ENCODE data around the gene AMMECR1.
"Not testable (repeated sequence)": the region's sequence is repeated elsewhere in the genome, so short reads cannot be mapped to it uniquely, and the experiment has no call there.

Gene AMMECR1

DNA sequence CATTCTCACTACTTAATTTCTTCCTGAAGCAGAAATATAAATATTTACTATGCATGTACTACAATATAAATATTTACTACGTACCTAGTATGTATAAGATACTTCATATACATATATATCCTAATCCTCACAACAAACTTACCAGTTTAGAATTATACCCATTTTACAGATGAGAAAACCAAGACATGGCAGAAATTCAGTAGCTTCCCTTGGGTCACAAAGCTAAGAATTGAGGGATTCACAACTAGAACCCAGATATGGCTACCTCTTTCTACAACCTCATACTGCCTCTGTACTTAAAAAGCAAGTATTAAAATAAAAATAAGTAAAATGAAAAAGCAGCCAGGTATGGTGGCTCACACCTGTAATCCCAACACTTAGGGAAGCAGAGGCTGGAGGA, 65.9 kb downstream of the AMMECR1 start:
- no peak for DNase-seq

DNA sequence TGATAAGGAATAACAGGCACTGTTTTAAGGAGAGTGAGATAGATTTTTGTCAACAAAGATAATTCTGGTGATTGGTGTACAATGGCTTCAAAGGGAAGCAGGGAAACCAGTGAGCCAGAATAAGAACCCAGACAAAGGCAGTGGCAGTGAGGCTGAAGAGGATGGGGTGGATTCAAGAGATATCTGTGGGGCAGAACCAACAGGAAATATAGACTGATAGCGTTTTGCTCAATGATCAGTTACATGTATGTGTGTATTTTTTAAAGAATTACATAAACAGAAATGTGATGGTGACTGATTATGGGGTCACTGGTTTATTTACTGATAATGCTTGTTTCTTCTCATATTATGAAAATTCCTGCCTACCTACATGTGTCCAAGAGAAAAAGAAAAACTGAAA, 66.4 kb downstream of the AMMECR1 start:
- DNase-seq: no peak

DNA sequence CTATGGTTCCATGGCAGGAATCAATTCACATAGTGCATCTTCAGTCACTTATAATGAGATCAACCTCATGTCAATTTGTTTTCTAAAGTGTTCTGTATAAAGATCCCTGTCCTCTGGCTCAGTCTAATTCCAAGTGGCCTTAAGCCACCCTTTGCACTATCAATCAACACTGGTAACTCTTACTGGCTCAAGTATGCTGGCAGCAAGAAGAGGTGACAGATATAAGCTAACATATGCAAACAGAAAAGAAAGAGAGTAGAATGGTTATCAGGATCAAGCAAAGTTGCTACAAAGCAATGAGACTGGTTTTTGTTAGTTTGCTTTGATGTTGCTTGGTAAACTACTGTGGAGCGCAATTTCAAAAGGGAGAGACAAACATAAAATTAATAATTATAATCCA, 67.0 kb downstream of the AMMECR1 start:
- DNase-seq: no peak

DNA sequence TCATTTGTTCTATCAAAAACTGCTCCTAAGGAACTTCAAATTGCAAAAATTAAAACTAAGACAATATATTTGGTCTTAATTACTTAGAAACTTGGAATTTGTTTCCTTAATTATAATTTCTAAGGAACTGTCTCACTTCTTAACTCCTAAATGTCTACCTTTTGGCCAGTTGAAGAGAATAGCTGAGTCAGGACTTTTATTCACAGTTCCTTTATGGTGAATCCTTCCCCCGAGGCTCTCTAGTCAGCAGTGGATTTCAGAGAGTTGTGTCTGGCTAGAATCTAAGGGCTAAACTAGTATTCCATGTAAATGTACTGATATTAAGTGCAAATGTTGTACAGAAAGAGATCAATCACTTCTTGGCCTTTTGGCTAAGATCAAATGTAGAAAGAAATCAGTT, 69.3 kb downstream of the AMMECR1 start:
- no peak for DNase-seq

DNA sequence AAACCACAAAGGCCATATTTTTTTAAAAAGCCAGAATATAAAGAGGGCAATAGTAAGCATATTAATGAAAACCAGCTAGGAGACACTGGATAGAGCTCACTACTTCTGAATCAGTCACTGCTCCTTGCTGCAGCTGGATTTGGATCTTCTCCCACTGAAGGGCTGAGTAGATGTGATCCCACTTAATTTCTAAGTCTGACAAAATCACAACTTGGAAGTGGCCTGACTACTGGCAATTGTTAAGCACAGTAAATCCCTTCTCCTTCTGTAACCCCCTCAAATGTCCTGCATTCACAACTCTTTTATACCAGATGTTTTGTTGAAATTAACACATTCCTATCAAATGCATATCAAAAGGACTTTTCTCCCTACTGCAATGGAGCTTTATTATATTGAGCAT, 72.9 kb downstream of the AMMECR1 start:
- no peak for DNase-seq

DNA sequence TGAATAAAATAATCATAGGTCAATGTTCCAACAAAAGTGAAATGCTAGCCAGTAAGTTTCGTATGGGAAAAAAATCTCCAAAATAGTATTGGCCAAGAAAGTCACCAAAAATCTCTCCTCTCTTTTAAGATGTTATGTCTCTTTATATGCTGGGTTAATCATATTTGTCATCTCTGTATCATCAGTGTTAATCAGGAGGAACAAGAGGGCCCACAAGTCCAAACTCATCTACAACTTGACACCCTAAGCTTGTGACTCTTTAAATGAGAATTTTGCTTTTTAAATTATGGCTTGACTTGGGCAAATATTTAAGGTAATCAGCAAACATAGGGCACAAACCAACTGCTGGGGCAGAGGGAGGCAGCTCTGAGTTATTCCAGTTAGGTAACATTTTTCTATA, 75.5 kb downstream of the AMMECR1 start:
- no peak for DNase-seq

DNA sequence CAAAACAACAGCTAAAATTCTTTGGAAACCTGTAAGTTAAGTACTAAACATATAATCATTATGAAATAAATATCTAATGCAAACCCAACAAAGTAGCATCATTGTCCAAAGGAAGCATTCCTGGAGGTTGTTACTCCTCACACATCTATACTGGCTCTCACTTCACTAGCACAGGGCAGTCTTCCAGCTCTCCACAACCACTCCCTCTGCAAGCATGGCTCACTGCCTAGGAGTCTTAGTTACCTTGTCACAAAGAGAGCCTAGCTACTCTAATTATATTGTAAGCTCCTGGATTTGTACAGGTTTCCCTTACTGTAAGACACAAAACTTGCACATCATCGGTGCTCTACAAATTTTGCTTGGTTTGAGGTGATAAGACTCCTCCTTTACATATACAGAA, 76.1 kb downstream of the AMMECR1 start:
- no peak for DNase-seq

DNA sequence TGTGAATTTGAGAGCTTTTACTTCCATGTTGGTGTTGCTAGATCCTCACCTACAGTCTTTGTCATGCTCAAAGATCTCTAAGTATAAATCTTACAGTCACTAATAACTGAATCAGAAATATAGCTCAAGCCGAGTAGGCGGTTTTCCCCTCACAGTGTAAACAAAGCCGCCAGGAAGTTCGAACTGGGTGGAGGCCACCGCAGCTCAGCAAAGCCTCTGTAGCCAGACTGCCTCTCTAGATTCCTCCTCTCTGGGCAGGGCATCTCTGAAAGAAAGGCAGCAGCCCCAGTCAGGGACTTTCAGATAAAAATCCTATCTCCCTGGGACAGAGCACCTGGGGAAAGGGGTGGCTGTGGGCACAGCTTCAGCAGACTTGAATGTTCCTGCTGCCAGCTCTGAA, 79.6 kb downstream of the AMMECR1 start:
- not testable (repeated sequence) for DNase-seq

DNA sequence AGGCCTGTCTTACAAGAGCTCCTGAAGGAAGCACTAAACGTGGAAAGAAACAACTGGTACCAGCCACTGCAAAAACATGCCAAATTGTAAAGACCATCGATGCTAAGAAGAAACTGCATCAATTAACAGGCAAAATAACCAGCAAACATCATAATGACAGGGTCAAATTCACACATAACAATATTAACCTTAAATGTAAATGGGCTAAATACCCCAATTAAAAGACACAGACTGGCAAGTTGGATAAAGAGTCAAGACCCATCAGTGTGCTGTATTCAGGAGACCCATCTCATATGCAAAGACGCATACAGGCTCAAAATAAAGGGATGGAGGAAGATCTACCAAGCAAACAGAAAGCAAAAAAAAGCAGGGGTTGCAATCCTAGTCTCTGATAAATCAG, 86.4 kb downstream of the AMMECR1 start:
- DNase-seq: not testable (repeated sequence)

DNA sequence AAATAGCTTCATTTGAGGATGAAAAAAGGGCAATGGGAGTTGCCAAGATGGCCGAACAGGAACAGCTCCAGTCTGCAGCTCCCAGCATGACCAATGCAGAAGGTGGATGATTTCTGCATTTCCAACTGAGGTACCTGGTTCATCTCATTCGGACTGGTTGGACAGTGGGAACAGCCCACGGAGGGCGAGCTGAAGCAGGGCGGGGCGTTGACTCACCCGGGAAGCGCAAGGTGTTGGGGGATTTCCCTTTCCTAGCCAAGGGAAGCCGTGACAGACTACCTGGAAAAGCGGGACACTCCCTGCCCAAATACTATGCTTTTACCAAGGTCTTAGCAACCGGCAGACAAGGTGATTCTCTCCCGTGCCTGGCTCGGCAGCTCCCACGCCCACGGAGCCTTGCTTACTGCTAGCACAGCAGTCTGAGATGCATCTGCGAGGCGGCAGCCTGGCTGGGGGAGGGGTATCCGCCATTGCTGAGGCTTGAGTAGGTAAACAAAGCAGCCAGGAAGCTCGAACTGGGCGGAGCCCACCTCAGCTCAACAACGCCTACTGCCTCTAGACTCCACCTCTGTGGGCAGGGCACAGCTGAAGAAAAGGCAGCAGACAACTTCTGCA, 88.3 kb downstream of the AMMECR1 start:
- DNase-seq: not testable (repeated sequence)

DNA sequence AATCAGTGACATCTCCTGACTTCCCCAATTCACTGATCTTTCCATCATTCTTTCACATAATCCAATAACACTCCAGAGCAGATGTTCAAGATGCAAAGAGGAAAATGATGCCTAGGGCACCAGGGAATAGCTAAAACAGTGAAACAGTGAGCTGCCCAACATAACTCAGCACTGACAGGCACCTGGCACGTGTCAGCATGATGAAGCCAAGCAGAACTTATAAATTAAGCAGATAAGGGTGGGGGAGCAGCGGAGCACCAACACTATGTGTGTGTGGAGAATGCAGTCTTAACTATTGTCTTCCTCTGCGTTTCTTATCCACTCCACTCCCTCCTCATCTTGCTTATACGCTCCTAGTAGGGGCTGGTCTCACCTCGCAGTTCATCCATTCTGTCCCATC, 89.4 kb downstream of the AMMECR1 start:
- DNase-seq: no peak

DNA sequence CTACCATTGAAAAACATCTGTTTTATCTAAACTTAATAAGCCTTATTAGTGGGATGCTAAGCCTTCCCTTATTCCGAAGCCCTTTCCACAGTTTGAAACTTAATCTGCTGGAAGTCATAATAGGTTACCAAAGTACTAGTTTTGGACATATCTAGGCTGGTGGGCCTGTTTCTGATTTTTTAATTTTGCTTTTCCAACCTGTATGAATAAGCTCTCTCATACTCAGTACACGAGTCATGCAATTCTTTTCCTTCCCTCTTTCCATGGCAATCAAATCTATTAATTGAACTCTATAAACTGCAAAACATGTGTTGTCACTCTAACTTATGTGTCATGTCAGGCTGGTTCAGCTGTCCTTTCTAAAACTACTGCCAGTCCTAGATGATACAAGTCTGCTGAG, 91.0 kb downstream of the AMMECR1 start:
- no peak for DNase-seq

DNA sequence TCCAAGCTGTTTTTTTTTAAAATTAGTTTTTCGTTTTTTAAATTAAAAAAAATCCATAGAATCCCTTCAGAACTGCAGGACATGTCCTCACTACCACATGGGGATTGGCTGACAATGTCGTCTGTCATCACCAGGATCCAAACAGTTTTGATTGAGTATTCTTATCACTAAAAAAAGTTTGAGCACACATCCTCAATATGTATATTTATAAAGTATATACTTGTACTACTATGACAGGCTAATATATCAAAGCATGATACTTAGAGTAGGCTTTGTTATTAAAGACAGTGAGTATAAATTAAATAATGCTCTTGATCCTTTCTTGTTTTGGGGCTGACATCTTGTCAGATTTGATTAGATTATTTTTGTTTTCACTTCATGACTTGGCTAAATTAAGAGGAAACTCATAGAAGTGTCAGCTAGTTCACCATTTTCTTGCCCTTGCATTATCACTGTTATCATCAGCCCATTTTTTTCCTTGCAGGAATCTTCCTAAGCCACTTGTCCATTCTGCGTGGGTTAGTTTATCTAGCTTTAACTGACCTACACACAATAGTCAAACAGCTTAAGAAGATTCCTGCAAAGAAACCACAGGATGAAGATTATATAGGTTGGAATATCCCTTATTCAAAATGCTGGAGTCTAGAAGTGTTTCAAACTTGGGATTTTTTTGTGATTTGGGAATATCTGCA, 92.8 kb downstream of the AMMECR1 start:
- DNase-seq: no peak

DNA sequence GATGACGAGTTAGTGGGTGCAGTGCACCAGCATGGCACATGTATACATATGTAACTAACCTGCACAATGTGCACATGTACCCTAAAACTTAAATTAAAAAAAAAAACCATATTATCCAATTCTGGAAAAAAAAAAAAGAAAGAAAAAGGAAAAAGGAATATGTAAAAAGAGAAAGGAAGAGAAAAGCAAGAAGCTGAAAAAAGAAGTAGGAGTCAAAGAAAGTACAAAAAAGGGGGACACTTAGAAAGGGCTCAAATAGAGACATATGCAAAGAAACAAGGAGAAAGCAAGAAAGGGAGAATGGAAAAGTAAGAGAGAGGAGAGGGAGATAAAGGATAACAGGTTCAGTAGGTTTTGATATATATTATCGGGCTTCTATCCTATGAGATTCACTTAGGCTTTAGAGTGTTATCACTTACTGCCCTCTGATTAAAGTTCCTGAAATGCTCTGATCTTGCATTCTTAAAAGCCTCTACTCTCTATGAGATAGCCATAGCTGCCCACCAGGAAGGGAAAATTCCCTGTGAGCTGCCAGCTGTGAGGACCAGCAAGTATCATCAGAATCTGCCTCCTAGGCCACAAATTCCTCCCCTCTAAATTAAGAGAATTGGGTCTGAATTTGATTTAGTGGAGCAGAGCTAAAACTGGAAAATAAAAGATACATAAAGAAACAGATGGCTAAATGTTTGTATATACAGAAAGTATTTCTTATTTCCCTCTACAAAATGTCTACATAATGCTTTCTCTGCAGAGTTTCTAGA, 95.2 kb downstream of the AMMECR1 start:
- DNase-seq: no peak

DNA sequence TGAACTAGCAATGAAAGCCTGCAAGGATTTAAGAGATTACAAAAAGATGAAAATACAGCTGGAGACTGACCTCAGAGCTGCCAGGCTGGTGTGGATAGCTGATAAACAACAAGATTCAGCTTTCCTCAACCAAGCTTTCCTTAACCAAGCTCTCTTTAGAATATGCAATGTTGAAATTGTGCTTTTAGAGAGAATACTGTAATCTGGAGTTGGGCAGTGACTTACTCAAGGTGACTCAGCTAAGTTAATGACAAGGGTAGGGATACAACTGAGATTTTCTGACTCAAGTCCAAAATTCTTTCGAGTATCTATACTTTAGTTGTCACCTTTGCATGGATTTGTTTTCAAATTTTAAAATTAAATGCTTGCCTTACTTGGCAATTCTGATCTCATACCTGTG, 98.0 kb downstream of the AMMECR1 start:
- no peak for DNase-seq

DNA sequence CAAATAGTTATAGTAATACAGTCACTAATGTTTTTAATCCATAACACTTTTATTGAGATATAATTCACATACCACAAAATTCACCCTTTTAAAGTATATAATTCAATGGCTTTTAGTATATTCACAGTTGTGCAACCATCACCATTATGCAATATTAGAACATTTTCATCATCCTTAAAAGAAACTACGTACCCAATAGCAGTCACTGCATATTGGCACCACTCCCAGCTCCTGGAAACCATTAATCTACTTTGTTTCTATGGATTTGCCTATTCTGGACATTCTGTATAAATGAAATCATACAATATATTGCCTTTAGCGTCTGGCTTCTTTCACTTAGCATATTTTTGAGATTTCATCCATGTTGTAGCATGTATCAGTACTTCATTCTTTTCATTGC, 99.3 kb downstream of the AMMECR1 start:
- no peak for DNase-seq

DNA sequence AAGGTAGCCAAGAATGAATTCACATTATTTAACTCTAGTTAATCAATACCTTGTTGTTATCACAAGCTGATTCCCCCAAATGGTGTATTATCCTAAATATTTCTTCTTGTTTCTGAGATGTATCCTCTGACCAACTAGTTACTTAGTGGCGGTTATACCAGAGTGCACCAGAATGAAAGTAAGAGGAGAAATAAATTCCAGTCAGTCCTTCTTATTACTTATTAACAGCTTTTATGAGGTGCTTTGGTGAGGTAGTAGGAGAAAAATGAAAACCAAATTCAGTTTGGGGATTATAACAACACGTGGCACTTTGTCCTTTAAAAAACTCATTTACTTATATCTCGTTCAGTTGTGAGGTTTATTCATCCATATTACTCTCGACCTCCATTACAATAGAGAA, 101.9 kb downstream of the AMMECR1 start:
- no peak for DNase-seq

DNA sequence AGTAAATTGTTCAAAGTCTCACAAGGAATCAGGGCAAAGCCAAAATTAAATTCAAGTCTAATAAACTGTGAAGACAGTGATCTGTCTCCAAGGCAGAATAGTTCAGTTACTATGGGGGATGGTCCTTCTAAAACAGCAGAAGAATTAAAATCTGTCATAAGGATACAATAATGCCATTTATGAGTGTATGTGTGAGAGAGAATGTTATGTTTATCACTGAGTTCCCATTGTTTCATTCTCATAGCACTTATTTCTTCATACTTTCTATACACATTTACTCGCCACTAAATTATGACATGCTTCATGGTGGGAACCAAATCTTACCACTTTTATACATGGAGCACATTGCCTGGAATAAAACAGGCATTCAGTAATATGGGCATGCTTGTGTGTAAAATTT, 102.5 kb downstream of the AMMECR1 start:
- no peak for DNase-seq

DNA sequence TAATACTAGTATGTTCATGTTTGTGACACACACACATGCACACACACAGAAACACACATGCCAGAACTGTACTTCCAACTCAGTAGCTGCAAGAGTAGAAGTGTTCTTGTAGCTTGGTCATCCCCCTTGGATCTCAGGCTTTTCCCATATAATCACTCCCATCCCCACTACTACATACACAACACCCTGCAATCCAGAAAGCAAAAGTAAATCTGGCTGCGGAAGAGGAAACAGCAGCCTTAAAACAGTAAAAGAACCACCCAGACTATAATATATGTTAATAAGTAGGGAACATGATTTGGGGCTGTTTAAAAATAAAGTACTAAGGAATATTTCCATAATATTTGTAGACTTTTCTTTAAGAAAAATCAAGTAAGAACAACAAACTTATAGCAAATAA, 103.2 kb downstream of the AMMECR1 start:
- DNase-seq: no peak

DNA sequence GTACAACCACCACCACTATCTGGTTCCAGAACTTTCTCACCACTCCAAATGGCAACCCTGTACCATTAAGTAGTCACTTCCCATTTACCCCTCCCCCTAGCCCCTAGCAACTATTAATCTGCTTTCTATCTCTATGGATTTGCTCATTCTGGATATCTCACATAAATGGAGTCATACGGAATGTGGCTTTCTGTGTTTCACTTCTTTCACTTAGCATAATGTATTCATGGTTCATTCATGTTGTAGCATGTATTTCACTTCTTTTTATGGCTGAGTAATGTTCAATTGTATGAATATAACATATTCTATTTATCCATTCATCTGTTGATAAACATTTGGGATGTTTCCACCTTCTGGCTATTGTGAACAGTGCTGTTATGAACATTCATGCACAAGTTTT, 104.7 kb downstream of the AMMECR1 start:
- DNase-seq: no peak

DNA sequence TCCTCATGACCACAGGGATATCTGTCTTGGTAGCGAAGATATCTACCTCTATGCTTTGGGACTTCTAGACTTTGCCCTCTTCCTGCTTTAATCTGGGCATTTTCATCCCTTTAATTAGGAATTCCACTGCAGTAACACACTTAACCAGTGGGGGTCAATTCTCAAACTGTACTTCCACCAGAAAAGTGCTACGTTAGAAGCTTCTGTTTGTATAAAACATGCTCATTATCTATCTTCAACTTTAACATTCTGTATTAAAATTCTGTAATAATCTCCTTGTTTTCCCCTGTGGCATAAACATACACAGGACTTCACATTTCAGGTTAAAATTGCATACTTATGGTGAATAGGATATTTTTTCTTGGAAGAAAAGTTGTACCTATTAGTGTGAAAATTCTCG, 105.6 kb downstream of the AMMECR1 start:
- DNase-seq: no peak

DNA sequence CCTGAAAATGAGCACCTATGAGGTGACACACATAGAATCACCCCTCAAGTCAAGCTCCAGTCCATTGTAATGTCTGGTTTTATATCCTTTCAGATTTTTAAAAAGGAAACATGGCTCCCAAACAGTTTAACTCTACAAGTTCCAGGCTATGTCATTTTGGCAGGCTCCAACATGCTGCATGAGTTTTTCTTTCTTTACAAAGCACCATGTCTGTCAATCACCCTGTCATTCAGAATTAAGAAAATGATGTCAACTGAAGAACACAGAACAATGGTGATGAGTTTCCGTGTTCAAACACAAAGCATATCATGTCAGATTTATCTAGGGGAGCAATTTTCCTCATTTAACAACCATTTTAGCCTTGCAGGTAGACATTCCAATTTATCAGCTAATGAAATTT, 106.5 kb downstream of the AMMECR1 start:
- no peak for DNase-seq

DNA sequence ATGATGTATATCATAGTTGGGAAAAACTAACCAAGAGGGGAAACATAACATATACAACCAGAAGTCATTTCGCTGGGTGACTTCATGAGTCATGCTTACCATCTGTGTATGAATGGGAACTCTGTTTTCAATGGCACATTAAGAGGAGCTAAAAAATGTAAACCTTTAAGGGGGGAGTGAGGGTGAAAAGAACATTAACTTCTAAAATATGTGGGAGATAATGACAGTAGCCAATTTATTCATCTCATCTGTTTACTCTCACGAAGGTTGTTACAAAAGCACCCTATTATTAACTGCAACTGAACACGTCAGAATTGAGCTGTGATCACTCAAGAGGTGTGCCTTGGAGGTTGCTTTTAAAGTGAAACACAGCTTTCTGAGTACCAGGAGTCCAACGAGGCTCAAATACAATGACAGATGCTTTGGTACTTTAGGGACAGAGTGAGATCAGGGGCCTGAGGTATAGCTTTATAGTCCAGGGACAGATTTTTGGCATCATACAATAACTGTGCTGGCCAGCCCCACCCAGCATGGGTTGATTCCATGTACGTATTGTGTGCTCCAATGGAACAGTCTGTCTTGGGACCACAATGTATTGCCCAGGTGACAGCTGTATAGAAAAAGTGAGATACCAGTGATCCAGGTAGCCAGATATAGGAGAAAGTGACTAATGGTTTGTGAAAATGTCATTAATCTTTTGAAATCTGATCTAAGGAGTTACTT, 107.3 kb downstream of the AMMECR1 start:
- no peak for DNase-seq

DNA sequence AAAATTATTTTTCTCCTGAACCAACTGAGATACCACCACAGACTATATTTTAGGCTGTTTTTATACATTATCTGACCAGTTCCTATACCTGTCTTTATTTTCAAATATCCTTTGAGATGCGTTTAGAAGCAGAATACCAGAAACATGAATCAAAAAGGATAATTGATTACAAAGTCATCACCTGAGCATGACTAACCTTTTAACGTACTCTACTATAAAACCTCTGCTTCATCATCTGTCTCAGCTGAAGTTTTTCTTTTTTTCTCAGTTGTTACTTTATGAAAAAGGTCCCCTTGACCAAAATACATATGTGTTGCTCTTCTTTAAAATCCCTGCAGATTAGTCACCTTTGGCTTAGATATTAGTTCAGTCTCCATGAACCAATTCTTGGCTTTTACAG, 109.8 kb downstream of the AMMECR1 start:
- DNase-seq: no peak
